ENCODE data around the gene MED31. TPM values are rescaled to one million over a fixed set of nuclear protein-coding genes. Genes with fewer than 3 reads are reported as not detected.
"Not testable (repeated sequence)": the region's sequence is repeated elsewhere in the genome, so short reads cannot be mapped to it uniquely, and the experiment has no call there.

The MED31 gene
- total RNA-seq, 1 donor from 2014 or later: 21.0 TPM

- no peak overlapping the region for H3K4me2 ChIP-seq (ENCODE audit: low read length)
- H4K20me1 ChIP-seq (ENCODE audit: insufficient read depth, low read length): peaks cover 13% of the 10 kb centered on the region
- Mint-ChIP-seq H3K36me3 (ENCODE audit: low read depth, unreplicated experiment) (peaks cover 16% of the 10 kb centered on the region), H3K9me3 (ENCODE audit: unreplicated experiment) (no peaks in the 10 kb centered on the region), H3K4me3 (ENCODE audit: unreplicated experiment) (no peak overlapping the region), H3K27me3 (ENCODE audit: low read depth, unreplicated experiment) (no peaks in the 10 kb centered on the region), H3K4me1 (ENCODE audit: low read depth, unreplicated experiment) (peaks cover 15% of the 10 kb centered on the region), H3K27ac (ENCODE audit: unreplicated experiment) (no peak overlapping the region)
- H3K4me1 ChIP-seq (ENCODE audit: insufficient read depth, low read length): peaks cover 13% of the 10 kb centered on the region
- H3K27ac ChIP-seq (ENCODE audit: low read depth, low read length): no peak overlapping the region
- no peaks in the 10 kb centered on the region for H3K9me3 ChIP-seq (ENCODE audit: insufficient read depth, low read depth, low read length)
- H2AFZ ChIP-seq (ENCODE audit: low read depth, low read length): no peak overlapping the region
- no peaks in the 10 kb centered on the region for H3K27me3 ChIP-seq (ENCODE audit: insufficient read depth, low read length)
- TF ChIP-seq CTCF (IDR thresholded peaks at IDR 0.05; ENCODE audit: insufficient read depth, low read depth, low read length): no peak
- no peak overlapping the region for H3K4me3 ChIP-seq (ENCODE audit: insufficient read depth, low read depth, low read length)
- peaks cover 47% of the 10 kb centered on the region for H3K36me3 ChIP-seq (ENCODE audit: insufficient read depth, low read length)
- no peaks in the 10 kb centered on the region for H3K79me2 ChIP-seq (ENCODE audit: insufficient read depth, low read length)
- FAIRE-seq (no peak), DNase-seq (ENCODE audit: low read depth) (no peak)
- H3K9ac ChIP-seq (ENCODE audit: low read length): no peak overlapping the region
These were observed 55.3 kb downstream of the MED31 start for GRCh38 chr17:6596081-6596480.

DNA sequence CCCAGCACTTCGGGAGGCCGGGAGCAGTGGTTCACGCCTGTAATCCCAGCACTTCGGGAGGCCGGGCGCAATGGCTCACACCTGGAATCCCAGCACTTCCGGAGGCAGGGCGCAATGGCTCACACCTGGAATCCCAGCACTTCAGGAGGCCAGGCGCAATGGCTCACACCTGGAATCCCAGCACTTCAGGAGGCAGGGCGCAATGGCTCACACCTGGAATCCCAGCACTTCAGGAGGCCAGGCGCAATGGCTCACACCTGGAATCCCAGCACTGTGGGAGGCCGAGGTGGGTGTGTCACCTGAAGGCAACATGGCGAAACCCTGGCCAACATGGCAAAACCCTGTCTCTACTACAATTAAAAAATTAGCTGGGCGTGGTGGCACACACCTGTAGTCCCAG, 58.0 kb downstream of the MED31 start:
- not testable (repeated sequence) for FAIRE-seq; H3K27ac Mint-ChIP-seq (ENCODE audit: unreplicated experiment); H3K27me3 Mint-ChIP-seq (ENCODE audit: low read depth, unreplicated experiment); H3K9me3 Mint-ChIP-seq (ENCODE audit: unreplicated experiment); DNase-seq (ENCODE audit: low read depth); H2AFZ ChIP-seq (ENCODE audit: low read depth, low read length); H3K4me2 ChIP-seq (ENCODE audit: low read length); H3K9ac ChIP-seq (ENCODE audit: low read length); H3K9me3 ChIP-seq (ENCODE audit: insufficient read depth, low read depth, low read length); H3K27me3 ChIP-seq (ENCODE audit: insufficient read depth, low read length); H3K36me3 Mint-ChIP-seq (ENCODE audit: low read depth, unreplicated experiment); H3K4me3 ChIP-seq (ENCODE audit: insufficient read depth, low read depth, low read length); H3K79me2 ChIP-seq (ENCODE audit: insufficient read depth, low read length); H3K27ac ChIP-seq (ENCODE audit: low read depth, low read length); H3K4me3 Mint-ChIP-seq (ENCODE audit: unreplicated experiment)
- H3K36me3 ChIP-seq (ENCODE audit: insufficient read depth, low read length): peaks cover 52% of the 10 kb centered on the region
- peaks cover 17% of the 10 kb centered on the region for H3K4me1 Mint-ChIP-seq (ENCODE audit: low read depth, unreplicated experiment)
- peaks cover 13% of the 10 kb centered on the region for H3K4me1 ChIP-seq (ENCODE audit: insufficient read depth, low read length)
- H4K20me1 ChIP-seq (ENCODE audit: insufficient read depth, low read length): peaks cover 13% of the 10 kb centered on the region

Small RNA genes within 50 kb of the gene (microRNA-seq; reads per million reads assigned to microRNA genes)
- gene MIR4520-1: not detected
- gene MIR4520-2: not detected

Other genes with a start within 250 kb of the MED31 start
- gene AIPL1, start 216.5 kb downstream of the MED31 start, total RNA-seq: not detected in 2 replicates
- 1.1 and 2.6 TPM in 2 replicates for gene PIMREG, start 207.2 kb downstream of the MED31 start, total RNA-seq
- gene PITPNM3, start 95.0 kb downstream of the MED31 start, total RNA-seq: 1.0 and 1.3 TPM in 2 replicates
- 23.3 and 25.4 TPM in 2 replicates for gene KIAA0753, start 10.9 kb downstream of the MED31 start, total RNA-seq
- 141 and 158 TPM in 2 replicates for gene TXNDC17, start 10.5 kb downstream of the MED31 start, total RNA-seq
- 3.1 and 4.1 TPM in 2 replicates for gene C17orf100, start 157 bp upstream of the MED31 start, total RNA-seq
- 6.9 and 13.2 TPM in 2 replicates for gene SLC13A5, start 61.8 kb upstream of the MED31 start, total RNA-seq
- gene XAF1, start 104.4 kb upstream of the MED31 start, total RNA-seq: 50.9 and 69.6 TPM in 2 replicates
- gene FBXO39, start 124.6 kb upstream of the MED31 start, total RNA-seq: 0.93 and 1.2 TPM in 2 replicates
- not detected in 2 replicates for gene TEKT1, start 180.1 kb upstream of the MED31 start, total RNA-seq

Data from astrocyte (in vitro differentiated cells and primary cell).